Keratinocyte (primary cell): ENCODE measurements around the gene NCKAP5. TPM values are rescaled to one million over a fixed set of nuclear protein-coding genes. Genes with fewer than 3 reads are reported as not detected.

Source experiments
- DNase-seq: peaks from one replicate; pipeline ENCODE4 v3.0.0-alpha.2; 2011; ENCODE audit warnings: low read depth, missing footprints, low spot score
- FAIRE-seq: peaks from 2 replicates; lab custom pipeline; 2011; peaks lifted over from hg19 to GRCh38; lab: Jason Lieb, UNC
- H2AFZ ChIP-seq: 2 replicates; pipeline ENCODE4 v1.6.0; 2012; ENCODE audit warnings: low read length, control low read depth, inconsistent platforms; ENCODE audit not compliant: control insufficient read depth
- H3K27ac ChIP-seq: 2 replicates; pipeline ENCODE4 v1.5.1; 2011; ENCODE audit warnings: low read length; ENCODE audit not compliant: control insufficient read depth, insufficient read depth
- H3K27me3 ChIP-seq: 3 replicates; pipeline ENCODE4 v1.6.0; 2011; ENCODE audit warnings: low read length; ENCODE audit not compliant: control insufficient read depth, insufficient read depth; ENCODE audit errors: extremely low read depth
- H3K36me3 ChIP-seq, 2 experiments: 2 replicates in 1 of 2; 3 replicates in 1 of 2; pipeline ENCODE4 v1.5.1; 2011; ENCODE audit warnings: low read length in 2 of 2, mild to moderate bottlenecking in 1 of 2; ENCODE audit not compliant: control insufficient read depth in 2 of 2, insufficient read depth in 2 of 2; ENCODE audit errors: extremely low read depth in 1 of 2
- H3K4me1 ChIP-seq: 3 replicates; pipeline ENCODE4 v1.5.1; 2011; ENCODE audit warnings: low read length; ENCODE audit not compliant: control insufficient read depth, insufficient read depth; ENCODE audit errors: extremely low read depth
- H3K4me2 ChIP-seq: 3 replicates; pipeline ENCODE4 v1.6.0; 2011; ENCODE audit warnings: low read depth, low read length; ENCODE audit not compliant: control insufficient read depth, insufficient read depth; ENCODE audit errors: extremely low read depth
- H3K4me3 ChIP-seq, 3 experiments: fragments of 200-600 bp in 1 of 3; sonication (generic) in 1 of 3; 2 replicates in 2 of 3; 3 replicates in 1 of 3; pipeline ENCODE4 v1.5.1; 2011 to 2016; ENCODE audit warnings: low read length in 3 of 3, mild to moderate bottlenecking in 3 of 3, control low read depth in 2 of 3, inconsistent platforms in 1 of 3, low read depth in 1 of 3, mixed read lengths in 1 of 3, mixed run types in 1 of 3, moderate library complexity in 1 of 3; ENCODE audit not compliant: control insufficient read depth in 2 of 3, insufficient read depth in 2 of 3; ENCODE audit errors: extremely low read depth in 1 of 3
- H3K79me2 ChIP-seq: 2 replicates; pipeline ENCODE4 v1.6.0; 2012; ENCODE audit warnings: low read length; ENCODE audit not compliant: control insufficient read depth, insufficient read depth
- H3K9ac ChIP-seq: 3 replicates; pipeline ENCODE4 v1.6.0; 2011; ENCODE audit warnings: low read length; ENCODE audit not compliant: control insufficient read depth, insufficient read depth; ENCODE audit errors: extremely low read depth
- H3K9me1 ChIP-seq: 3 replicates; pipeline ENCODE4 v1.6.0; 2011; ENCODE audit warnings: low read length; ENCODE audit not compliant: control insufficient read depth, insufficient read depth; ENCODE audit errors: extremely low read depth
- H3K9me3 ChIP-seq: 2 replicates; pipeline ENCODE4 v1.5.1; 2012; ENCODE audit warnings: low read depth, low read length; ENCODE audit not compliant: control insufficient read depth
- H4K20me1 ChIP-seq: 3 replicates; pipeline ENCODE4 v1.6.0; 2011; ENCODE audit warnings: low read length; ENCODE audit not compliant: control insufficient read depth, insufficient read depth; ENCODE audit errors: extremely low read depth
- EZH2 ChIP-seq: IDR thresholded peaks from one replicate; pipeline ENCODE4 v1.6.1; 2012; ENCODE audit warnings: inconsistent platforms, mild to moderate bottlenecking, low read length, moderate library complexity
- dilution Hi-C: fragments of 300-500 bp; cut with MboI; formaldehyde crosslinking; loops from one replicate; pipeline ENCODE4 v1.7.0; 2020; ENCODE audit warnings: low sequenced_read_pairs; ENCODE audit not compliant: extremely low pct_ligation_motif_present
- polyA plus RNA-seq, 5 experiments: library from polyadenylated mRNA; depleted of rRNA in 3 of 5; stranded (reverse) in 3 of 5; stranded (forward) in 1 of 5; unstranded in 1 of 5; fragments of >200 nt; gene quantifications; 1 replicate in 1 of 5; 2 replicates in 3 of 5; 3 replicates in 1 of 5; pipeline versions ENCODE4 v1.2.1 to v1.2.3, GENCODE V29; 2011 to 2012; ENCODE audit warnings: missing spikeins in 2 of 5, low read depth in 1 of 5, low replicate concordance in 1 of 5
- TF ChIP-seq, protein P1 (sequence below), 3 experiments: IDR thresholded peaks in 1 of 3; conservative IDR thresholded peaks in 1 of 3; optimal IDR thresholded peaks in 1 of 3; 2 replicates in 2 of 3; 3 replicates in 1 of 3; pipeline versions ENCODE3 to v1.5.1; 2011; ENCODE audit warnings: low read length in 3 of 3, mild to moderate bottlenecking in 3 of 3, moderate library complexity in 2 of 3, control low read depth in 1 of 3, inconsistent platforms in 1 of 3; ENCODE audit not compliant: insufficient read depth in 2 of 3; ENCODE audit errors: extremely low read depth in 1 of 3

Gene NCKAP5
- polyA plus RNA-seq, 1 donor (not counting 4 experiments of a cell fraction or from before 2014, with no cell fraction given), result 3.6 TPM

- DNase-seq (no peak), FAIRE-seq (no peak)
- H3K36me3 ChIP-seq, result no peaks in the 10 kb centered on the region
- peaks cover 27% of the 10 kb centered on the region for H3K4me1 ChIP-seq
- H3K9me3 ChIP-seq, result no peaks in the 10 kb centered on the region
- dilution Hi-C loops, result no loop called here
- peaks cover 39% of the 10 kb centered on the region for H3K27me3 ChIP-seq
- TF ChIP-seq, protein P1, sequence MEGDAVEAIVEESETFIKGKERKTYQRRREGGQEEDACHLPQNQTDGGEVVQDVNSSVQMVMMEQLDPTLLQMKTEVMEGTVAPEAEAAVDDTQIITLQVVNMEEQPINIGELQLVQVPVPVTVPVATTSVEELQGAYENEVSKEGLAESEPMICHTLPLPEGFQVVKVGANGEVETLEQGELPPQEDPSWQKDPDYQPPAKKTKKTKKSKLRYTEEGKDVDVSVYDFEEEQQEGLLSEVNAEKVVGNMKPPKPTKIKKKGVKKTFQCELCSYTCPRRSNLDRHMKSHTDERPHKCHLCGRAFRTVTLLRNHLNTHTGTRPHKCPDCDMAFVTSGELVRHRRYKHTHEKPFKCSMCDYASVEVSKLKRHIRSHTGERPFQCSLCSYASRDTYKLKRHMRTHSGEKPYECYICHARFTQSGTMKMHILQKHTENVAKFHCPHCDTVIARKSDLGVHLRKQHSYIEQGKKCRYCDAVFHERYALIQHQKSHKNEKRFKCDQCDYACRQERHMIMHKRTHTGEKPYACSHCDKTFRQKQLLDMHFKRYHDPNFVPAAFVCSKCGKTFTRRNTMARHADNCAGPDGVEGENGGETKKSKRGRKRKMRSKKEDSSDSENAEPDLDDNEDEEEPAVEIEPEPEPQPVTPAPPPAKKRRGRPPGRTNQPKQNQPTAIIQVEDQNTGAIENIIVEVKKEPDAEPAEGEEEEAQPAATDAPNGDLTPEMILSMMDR (optimal IDR thresholded peaks at IDR 0.05 in 1 of 3, IDR thresholded peaks at IDR 0.05 in 1 of 3, conservative IDR thresholded peaks at IDR 0.05 in 1 of 3; ENCODE audit: extremely low read depth in 1 of 3, insufficient read depth in 2 of 3, low read length in 3 of 3), result peak in 1 of 3 experiments; percentile 33
- TF ChIP-seq EZH2, result peak; percentile 36
- H3K9me1 ChIP-seq, result no peaks in the 10 kb centered on the region
- peak overlapping the region; percentile 25 to 56 (median 55) for H3K4me3 ChIP-seq
- H3K79me2 ChIP-seq, result no peaks in the 10 kb centered on the region
- no peaks in the 10 kb centered on the region for H4K20me1 ChIP-seq
- H3K27ac ChIP-seq, result no peak overlapping the region
- H2AFZ ChIP-seq, result peak overlapping the region; percentile 6
- H3K4me2 ChIP-seq, result peak overlapping the region; percentile 86
- H3K9ac ChIP-seq, result no peak overlapping the region
Observed at GRCh38 chr2:132670496-132671150, 897.6 kb downstream of the NCKAP5 start.

- dilution Hi-C loops, result no loop called here
Observed at GRCh38 chr2:132669908-132670495, 898.3 kb downstream of the NCKAP5 start, which contains the start of gene LYPD1. Gene LYPD1, minus strand, starts transcription at chr2:132670205. Its CDS starts 273 bp downstream, at chr2:132669932.

More at GRCh38 chr2:132669908-132670495, 898.3 kb downstream of the NCKAP5 start, which contains the start of gene LYPD1:
- Histone ChIP-seq H3K27me3 (peaks cover 39% of the 10 kb centered on the region), H3K4me2 (peak within 1 kb of the TSS; percentile 86), H3K36me3 (no peaks in the 10 kb centered on the region), H3K79me2 (no peaks in the 10 kb centered on the region), H3K4me3 (peak within 1 kb of the TSS; percentile 25 to 56 (median 55)), H3K27ac (no peak within 1 kb of the TSS), H3K4me1 (peaks cover 27% of the 10 kb centered on the region), H3K9me1 (no peaks in the 10 kb centered on the region), H3K9ac (no peak within 1 kb of the TSS), H2AFZ (peak within 1 kb of the TSS; percentile 6), H4K20me1 (no peaks in the 10 kb centered on the region), H3K9me3 (no peaks in the 10 kb centered on the region)
- TF ChIP-seq, protein P1 (optimal IDR thresholded peaks at IDR 0.05 in 1 of 3, IDR thresholded peaks at IDR 0.05 in 1 of 3, conservative IDR thresholded peaks at IDR 0.05 in 1 of 3; ENCODE audit: extremely low read depth in 1 of 3, insufficient read depth in 2 of 3, low read length in 3 of 3), result no peak
- no peak for TF ChIP-seq EZH2
- FAIRE-seq (no peak), DNase-seq (no peak)
